ENCODE measurements around the gene PSMG4.

The PSMG4 gene

DNA sequence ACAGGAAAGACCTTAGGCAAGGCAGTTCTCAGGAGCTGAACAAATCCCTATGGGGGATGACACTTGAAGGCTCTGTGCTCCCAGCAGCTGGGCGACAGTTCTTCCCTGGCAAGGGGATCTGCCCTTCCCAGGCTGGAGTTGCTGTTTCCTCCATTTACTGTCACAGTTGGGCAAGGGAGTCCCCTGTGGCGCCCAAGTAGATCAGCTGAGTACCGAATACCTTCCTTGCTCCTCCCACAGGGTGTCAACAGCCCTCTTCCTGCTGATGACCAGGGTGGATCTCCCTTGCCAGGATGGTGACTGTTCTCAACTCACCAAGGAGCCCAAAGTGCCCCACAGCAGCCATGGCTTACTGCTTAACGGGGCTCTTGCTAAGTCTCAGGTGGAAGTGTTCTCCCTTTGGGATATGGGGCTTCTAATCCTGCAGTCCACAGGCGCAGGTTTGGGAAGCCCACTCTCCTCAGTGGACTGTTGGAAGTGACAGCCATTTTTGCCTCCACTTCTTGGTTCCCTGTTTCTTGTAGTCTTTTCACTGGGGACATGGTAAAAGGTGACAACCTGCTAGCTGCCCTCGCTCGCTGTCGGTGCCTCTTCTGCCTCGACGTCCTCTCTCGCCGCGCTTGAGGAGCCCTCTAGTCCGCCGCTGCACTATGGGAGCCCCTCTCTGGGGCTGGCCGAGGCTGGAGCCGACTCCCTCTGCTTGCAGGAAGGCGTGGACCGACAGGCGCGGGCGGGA lies 5.7 kb upstream of the PSMG4 start:
- no peak for DNase-seq

- no peak for DNase-seq
Observed at GRCh38 chr6:3253597-3253961, 5.2 kb upstream of the PSMG4 start.

- DNase-seq = no peak
Observed at GRCh38 chr6:3258201-3258600, 546 bp upstream of the PSMG4 start.

- DNase-seq = peak; percentile 13
Observed at GRCh38 chr6:3259491-3259958, 778 bp downstream of the PSMG4 start.

- no peak for DNase-seq
Observed at GRCh38 chr6:3260296-3260695, 1.5 kb downstream of the PSMG4 start.

DNA sequence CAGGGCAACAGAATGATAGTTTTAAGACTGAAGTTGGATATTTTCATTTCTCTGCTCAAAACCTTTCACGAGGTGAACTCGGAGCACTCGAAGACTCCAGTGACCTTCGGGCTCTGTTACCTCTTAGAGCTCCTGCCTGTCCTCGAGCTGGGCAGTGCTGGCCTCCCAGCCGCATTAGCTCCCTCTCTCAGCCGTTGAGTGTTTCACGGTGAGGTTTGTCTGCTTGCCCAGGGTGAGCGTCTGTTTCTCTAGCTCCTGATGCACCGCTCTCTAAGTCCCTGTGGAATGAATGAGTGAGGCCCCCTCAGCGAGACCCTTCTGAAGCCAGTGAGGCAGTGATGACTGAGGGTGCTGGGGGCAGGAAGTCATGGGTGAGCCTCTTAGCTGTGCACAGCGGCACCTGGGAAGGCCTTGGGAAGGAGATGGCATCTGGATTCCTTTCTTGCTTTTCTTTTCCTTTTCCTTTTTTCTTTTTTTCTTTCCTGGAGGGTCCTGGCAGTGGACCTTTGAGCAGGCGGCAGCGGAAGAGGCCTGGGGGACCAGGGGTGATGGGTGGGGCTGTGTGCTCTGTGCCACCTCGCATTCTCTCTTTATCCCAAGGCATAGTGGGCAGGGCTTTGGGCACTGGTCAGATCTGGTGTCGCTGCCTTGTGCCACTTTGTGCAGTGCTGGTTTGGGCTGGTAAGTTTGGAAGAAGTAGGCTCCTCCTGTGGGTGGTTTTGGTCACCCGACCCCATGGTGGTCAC lies 2.2 kb downstream of the PSMG4 start:
- no peak for DNase-seq

- DNase-seq = no peak
Observed at GRCh38 chr6:3261518-3261820, 2.7 kb downstream of the PSMG4 start.

GRCh38 chr6:3261921-3262320 lies 3.2 kb downstream of the PSMG4 start:
- DNase-seq = no peak

DNA sequence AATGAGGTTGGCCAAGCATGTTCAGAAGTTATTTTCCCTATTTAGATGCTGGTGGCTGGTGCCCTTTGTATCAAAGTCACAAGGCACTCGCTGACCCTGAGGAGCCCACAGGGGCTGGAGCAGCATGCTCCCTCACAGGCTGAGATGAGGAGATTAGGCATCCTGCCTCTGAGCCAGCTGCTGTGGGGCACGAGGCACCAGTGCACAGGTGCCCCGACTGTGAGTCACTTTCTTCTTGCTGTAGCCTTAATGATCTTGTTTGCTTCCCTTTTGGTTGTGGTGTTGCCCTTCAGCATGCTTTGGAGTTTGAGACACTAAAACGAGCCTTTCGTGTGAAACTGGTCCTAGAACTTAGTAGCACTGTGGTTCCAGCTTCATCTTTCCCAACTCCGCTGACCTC lies 4.3 kb downstream of the PSMG4 start:
- DNase-seq = no peak

- no peak for DNase-seq
Observed at GRCh38 chr6:3264356-3264755, 5.6 kb downstream of the PSMG4 start.

DNA sequence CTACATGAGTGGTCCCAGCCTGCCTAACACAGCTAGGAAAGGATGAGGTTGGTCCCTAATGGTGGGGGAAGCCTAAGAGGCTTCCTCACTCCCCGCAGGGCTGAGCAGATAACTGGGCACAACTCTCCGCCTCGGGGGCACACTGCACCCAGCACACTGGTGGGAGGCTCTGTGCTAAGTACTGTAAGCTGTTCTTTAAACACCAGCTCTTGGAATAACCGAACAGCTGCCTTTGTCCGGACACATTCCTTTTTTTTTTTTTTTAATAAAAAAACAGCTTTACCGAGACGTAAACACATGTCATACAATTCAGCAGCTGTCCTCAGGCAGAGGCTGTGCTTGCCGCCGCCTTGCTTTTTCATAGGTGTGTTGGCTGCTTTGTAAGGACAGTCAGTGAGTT lies 6.9 kb downstream of the PSMG4 start:
- no peak for DNase-seq

DNA sequence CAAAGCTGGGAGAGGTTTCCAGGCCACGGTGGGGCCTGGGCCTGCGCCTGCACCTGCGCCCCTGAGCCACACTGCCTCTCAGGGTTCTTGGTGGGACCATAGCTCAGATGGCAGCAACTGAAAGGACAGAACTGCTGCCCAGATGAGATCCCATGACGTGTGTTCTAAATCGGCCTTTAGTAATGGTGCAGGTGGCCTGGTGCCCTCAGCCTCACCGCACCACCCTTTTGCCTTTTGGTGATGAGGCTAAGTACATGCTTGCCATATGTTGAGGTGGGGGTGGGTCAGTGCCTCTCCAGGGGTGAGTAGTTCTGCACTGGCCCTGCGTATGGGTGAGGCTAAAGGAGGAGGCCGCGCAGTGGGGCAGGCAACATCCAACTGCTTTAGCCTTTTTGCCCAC lies 7.4 kb downstream of the PSMG4 start:
- DNase-seq = no peak

- DNase-seq = no peak
Observed at GRCh38 chr6:3267162-3267561, 8.4 kb downstream of the PSMG4 start.

DNA sequence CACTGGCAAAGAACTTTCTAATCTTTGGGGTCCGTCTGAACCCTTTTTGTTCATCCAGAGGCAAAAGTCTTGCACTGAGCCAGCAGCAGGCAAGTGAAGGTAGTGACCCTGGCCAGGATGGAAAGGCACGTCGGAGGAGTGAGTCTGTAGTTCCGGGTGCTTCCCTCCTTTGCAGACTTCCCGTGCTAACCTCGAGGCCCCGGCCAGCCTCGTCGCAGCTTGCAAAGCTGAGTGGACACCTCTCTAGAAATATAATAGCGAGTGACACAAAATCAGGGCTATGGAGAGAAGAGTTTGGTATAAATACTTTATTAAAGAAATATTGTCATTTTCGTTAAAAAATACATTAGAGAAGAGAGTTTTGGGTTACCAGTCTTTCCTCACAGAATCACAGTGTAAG lies 9.9 kb downstream of the PSMG4 start:
- no peak for DNase-seq

DNA sequence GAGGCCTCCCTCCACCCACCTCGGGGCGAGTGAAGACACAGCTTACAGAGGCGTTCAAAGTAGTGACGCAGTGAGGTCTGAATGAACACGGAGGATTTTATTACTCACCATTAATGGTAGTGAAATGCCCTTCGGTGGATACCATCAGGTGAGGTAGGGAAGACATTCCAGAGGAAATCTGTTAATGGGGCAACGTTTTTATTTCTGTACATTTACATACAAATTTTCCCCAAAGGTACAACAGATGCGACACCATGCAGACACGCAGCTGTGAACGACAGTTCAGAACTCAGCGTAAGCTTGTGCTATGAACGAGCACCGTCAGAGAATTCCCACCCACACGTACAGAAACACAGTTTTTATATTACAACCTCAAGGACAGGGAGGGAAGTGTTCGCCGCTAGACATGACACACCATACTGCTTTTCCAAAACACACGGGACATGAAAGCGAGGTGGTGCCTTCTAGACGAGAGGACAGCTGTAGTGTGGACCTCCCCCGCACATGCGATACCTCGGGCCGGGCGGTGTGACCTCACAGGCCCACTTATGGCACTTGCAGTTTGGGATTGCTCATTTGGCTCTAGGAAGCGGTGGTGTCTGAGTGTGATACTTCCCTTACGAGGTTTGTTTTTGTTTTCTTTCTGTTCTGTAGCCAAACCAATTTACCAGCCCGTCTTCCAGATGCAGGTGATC lies 10.7 kb downstream of the PSMG4 start:
- DNase-seq = peak; percentile 13

- no peak for DNase-seq
Observed at GRCh38 chr6:3270258-3270657, 11.5 kb downstream of the PSMG4 start.

DNA sequence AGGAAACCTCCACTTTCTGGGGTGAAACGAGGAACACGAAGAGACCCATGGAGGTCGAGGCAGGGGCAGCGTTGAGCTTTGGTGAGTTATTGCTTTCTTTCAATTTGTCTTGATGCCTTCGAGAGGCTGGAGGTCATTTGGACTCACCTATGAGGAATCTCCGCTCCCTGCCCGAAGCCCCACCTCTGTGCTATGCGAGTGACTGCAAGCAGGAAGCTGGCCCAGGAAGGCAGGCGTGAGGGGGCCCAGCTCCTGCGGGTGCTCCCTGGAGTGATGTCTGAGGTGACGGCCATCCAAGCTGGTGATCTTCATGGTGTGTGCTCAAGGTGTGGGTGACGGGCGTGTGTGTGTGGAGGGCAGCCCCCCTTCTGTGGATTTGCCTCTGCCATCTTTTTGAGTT lies 13.0 kb downstream of the PSMG4 start:
- DNase-seq = no peak

GRCh38 chr6:3272911-3273547 lies 14.3 kb downstream of the PSMG4 start:
- no peak for DNase-seq

- DNase-seq = no peak
Observed at GRCh38 chr6:3273707-3274521, 15.2 kb downstream of the PSMG4 start.

GRCh38 chr6:3276174-3277167 lies 17.7 kb downstream of the PSMG4 start:
- DNase-seq = no peak

- no peak for DNase-seq
Observed at GRCh38 chr6:3277251-3277650, 18.5 kb downstream of the PSMG4 start.
